ENCODE results near the gene ACR.

The ACR gene

GRCh38 chr22:50737728-50738648 lies at the start of gene ACR:
ACR (plus strand) TSS chr22:50738204; CDS start chr22:50738236, 32 bp downstream.
- POLR2A ChIA-PET = no interaction called here
- no peak for TF ChIP-seq CTCF (IDR thresholded peaks at IDR 0.05; ENCODE audit: control extremely low read depth, extremely low read depth, low read depth, missing control alignments)
- no peak for DNase-seq (ENCODE audit: extremely low spot score)
- CTCF ChIA-PET = no interaction called here

- POLR2A ChIA-PET = no interaction called here
- no peak for DNase-seq (ENCODE audit: extremely low spot score)
- CTCF ChIA-PET = no interaction called here
- no peak for TF ChIP-seq CTCF (IDR thresholded peaks at IDR 0.05; ENCODE audit: control extremely low read depth, extremely low read depth, low read depth, missing control alignments)
These were observed 49.6 kb upstream of the ACR start for GRCh38 chr22:50688448-50688847.

- peak; percentile 62 for TF ChIP-seq CTCF (IDR thresholded peaks at IDR 0.05; ENCODE audit: control extremely low read depth, extremely low read depth, low read depth, missing control alignments)
- DNase-seq (ENCODE audit: extremely low spot score) = no peak
- ChIA-PET CTCF (interaction anchor here (0.7 to 2.4 kb wide), 10 partner anchors 9 to 447 kb away, joined by 3 to 11 read pairs (median 3); partner anchors contain the start of gene ARSA), POLR2A (no interaction called here)
These were observed 46.5 kb upstream of the ACR start for GRCh38 chr22:50691521-50691920.

GRCh38 chr22:50693462-50693861 lies 44.5 kb upstream of the ACR start:
- no peak for DNase-seq (ENCODE audit: extremely low spot score)
- POLR2A ChIA-PET = no interaction called here

GRCh38 chr22:50694099-50694605 lies 43.9 kb upstream of the ACR start:
- TF ChIP-seq CTCF (IDR thresholded peaks at IDR 0.05; ENCODE audit: control extremely low read depth, extremely low read depth, low read depth, missing control alignments) = no peak
- no peak for DNase-seq (ENCODE audit: extremely low spot score)
- POLR2A ChIA-PET = no interaction called here
- CTCF ChIA-PET = interaction anchor here (0.7 to 1.2 kb wide), 3 partner anchors 9 to 67 kb away, joined by 3 to 4 read pairs (median 3); partner anchors contain the start of gene ARSA

More at GRCh38 chr22:50693462-50693861, 44.5 kb upstream of the ACR start:
- CTCF ChIA-PET = interaction anchor here (1.2 kb wide), 1 partner anchor 66 kb away, joined by 4 read pairs; the partner anchor contains the start of gene ARSA
- no peak for TF ChIP-seq CTCF (IDR thresholded peaks at IDR 0.05; ENCODE audit: control extremely low read depth, extremely low read depth, low read depth, missing control alignments)

- POLR2A ChIA-PET = no interaction called here
- no peak for DNase-seq (ENCODE audit: extremely low spot score)
- CTCF ChIA-PET = interaction anchor here (0.7 to 1.2 kb wide), 3 partner anchors 8 to 67 kb away, joined by 3 to 4 read pairs (median 3); partner anchors contain the start of gene ARSA
- no peak for TF ChIP-seq CTCF (IDR thresholded peaks at IDR 0.05; ENCODE audit: control extremely low read depth, extremely low read depth, low read depth, missing control alignments)
These were observed 43.1 kb upstream of the ACR start for GRCh38 chr22:50694766-50695420.
